B cell (primary cell): ENCODE results near the gene NELL1. TPM values are rescaled to one million over a fixed set of nuclear protein-coding genes. Genes with fewer than 3 reads are reported as not detected.

Experiments used
- ATAC-seq: fragments of 200-7000 bp; cut with Tn5 transposase; one replicate; pipeline ENCODE4 v1.10.0; 2021; ENCODE audit warnings: low read depth, mild to moderate bottlenecking, moderate number of reproducible peaks, moderate library complexity
- CTCF ChIA-PET: fragments of 350-600 bp; sonication (Branson Sonifier 250); formaldehyde crosslinking; loops from one replicate; lab custom pipeline; 2021; ENCODE audit warnings: antibody characterized with exemption, inconsistent platforms; lab: Charles Lee
- POLR2A ChIA-PET: fragments of 350-600 bp; sonication (Branson Sonifier 250); formaldehyde crosslinking; loops from one replicate; lab custom pipeline; 2021; ENCODE audit warnings: antibody characterized with exemption; lab: Charles Lee
- DNase-seq: peaks from one replicate; pipeline ENCODE4 v3.0.0; 2013
- H2AFZ ChIP-seq: 2 replicates; pipeline ENCODE4 v1.6.1; 2012; ENCODE audit warnings: mild to moderate bottlenecking, low read depth, low read length; ENCODE audit not compliant: insufficient read depth, poor library complexity, severe bottlenecking
- H3K27ac ChIP-seq, 2 donors: 1 replicate in 1 of 2; 2 replicates in 1 of 2; pipeline ENCODE4 v1.5.1; 2012 to 2013; ENCODE audit warnings: low read length in 2 of 2, mild to moderate bottlenecking in 2 of 2, moderate library complexity in 1 of 2
- H3K27me3 ChIP-seq, 4 experiments: fragments of 200-600 bp in 1 of 4; sonication (generic) in 1 of 4; replicated peaks in 1 of 4; 1 replicate in 2 of 4; 2 replicates in 2 of 4; pipeline versions ENCODE4 v1.6.1 to v1.7.0; 2013 to 2016; ENCODE audit warnings: low read length in 3 of 4, mild to moderate bottlenecking in 2 of 4, mixed read lengths in 1 of 4, moderate library complexity in 1 of 4; ENCODE audit not compliant: insufficient read depth in 4 of 4, control insufficient read depth in 3 of 4; ENCODE audit errors: control extremely low read depth in 1 of 4
- H3K36me3 ChIP-seq, 2 experiments: replicated peaks in 1 of 2; 1 replicate in 1 of 2; 2 replicates in 1 of 2; pipeline versions ENCODE4 v1.6.1 to v1.7.1; 2013; ENCODE audit warnings: low read length in 1 of 2; ENCODE audit not compliant: insufficient read depth in 2 of 2, control insufficient read depth in 1 of 2; ENCODE audit errors: control extremely low read depth in 1 of 2, extremely low read depth in 1 of 2
- H3K4me1 ChIP-seq, 2 donors: fragments of 200-600 bp in 1 of 2; sonication (generic) in 1 of 2; 1 replicate in 1 of 2; 2 replicates in 1 of 2; pipeline versions ENCODE4 v1.5.1 to v1.6.1; 2013 to 2017; ENCODE audit warnings: low read length in 2 of 2; ENCODE audit not compliant: control insufficient read depth in 2 of 2, insufficient read depth in 2 of 2
- H3K4me2 ChIP-seq: replicated peaks from 2 replicates; pipeline ENCODE3; 2012; ENCODE audit warnings: mild to moderate bottlenecking, low read depth, low read length; ENCODE audit not compliant: poor library complexity, severe bottlenecking
- H3K4me3 ChIP-seq, 5 experiments: fragments of 200-600 bp in 1 of 5; sonication (generic) in 1 of 5; 1 replicate in 3 of 5; 2 replicates in 2 of 5; pipeline versions ENCODE4 v1.5.1 to v1.7.0; 2011 to 2016; ENCODE audit warnings: low read length in 4 of 5, mild to moderate bottlenecking in 4 of 5, low read depth in 2 of 5, control low read depth in 1 of 5, moderate library complexity in 1 of 5; ENCODE audit not compliant: insufficient read depth in 1 of 5; ENCODE audit errors: control extremely low read depth in 1 of 5, extremely low read depth in 1 of 5
- H3K79me2 ChIP-seq: fragments of 200-600 bp; sonication (generic); one replicate; pipeline ENCODE4 v1.6.0; 2016; ENCODE audit warnings: low read length; ENCODE audit not compliant: control insufficient read depth, insufficient read depth
- H3K9ac ChIP-seq: fragments of 200-600 bp; sonication (generic); 2 replicates; pipeline ENCODE4 v1.6.1; 2017; ENCODE audit warnings: mild to moderate bottlenecking, low read length, moderate library complexity
- H3K9me3 ChIP-seq, 3 donors: one replicate each; pipeline versions ENCODE4 v1.6.1 to v1.7.1; 2013; ENCODE audit warnings: low read length in 2 of 3; ENCODE audit not compliant: control insufficient read depth in 2 of 3, insufficient read depth in 1 of 3; ENCODE audit errors: control extremely low read depth in 1 of 3
- H4K20me1 ChIP-seq: 2 replicates; pipeline ENCODE4 v1.6.0; 2012; ENCODE audit warnings: mild to moderate bottlenecking, low read length; ENCODE audit not compliant: insufficient read depth, control insufficient read depth, poor library complexity, severe bottlenecking
- H3K27ac Mint-ChIP-seq: one replicate; pipeline ENCODE4 v1.8.0; 2021; ENCODE audit warnings: mixed read lengths
- H3K27me3 Mint-ChIP-seq: one replicate; pipeline ENCODE4 v1.8.0; 2021; ENCODE audit warnings: mixed read lengths
- H3K4me1 Mint-ChIP-seq: one replicate; pipeline ENCODE4 v1.8.0; 2021; ENCODE audit warnings: mixed read lengths
- H3K4me3 Mint-ChIP-seq: one replicate; pipeline ENCODE4 v1.8.0; 2021; ENCODE audit warnings: mixed read lengths
- H3K9me3 Mint-ChIP-seq: one replicate; pipeline ENCODE4 v1.8.0; 2022; ENCODE audit warnings: mixed read lengths; ENCODE audit not compliant: insufficient read depth
- EZH2 ChIP-seq: IDR thresholded peaks from 2 replicates; pipeline ENCODE4 v1.6.1; 2012; ENCODE audit warnings: borderline replicate concordance, low read depth, mild to moderate bottlenecking, moderate library complexity, low read length; ENCODE audit not compliant: insufficient read depth, poor library complexity, severe bottlenecking
- WGBS: methylation state at CpG from one replicate; pipeline ENCODE4 v1.1.5; 2013; ENCODE audit warnings: missing lambda C conversion rate; ENCODE audit not compliant: insufficient coverage; 5-methylcytosine and 5-hydroxymethylcytosine counted together
- intact Hi-C: fragments of 100-400 bp; cut with micrococcal nuclease; formaldehyde crosslinking; loops from one replicate; pipeline ENCODE4 v1.10.0; 2022
- polyA plus RNA-seq: library from polyadenylated mRNA; depleted of rRNA; stranded (reverse); fragments of >200 nt; gene quantifications from 2 replicates; pipeline ENCODE4 v1.2.3, GENCODE V29; 2012
- total RNA-seq, 2 donors: library from RNA; stranded (reverse); fragments of 120-200 nt in 1 of 2; gene quantifications; 1 replicate in 1 of 2; 2 replicates in 1 of 2; pipeline versions ENCODE4 v1.2.3 to v1.2.4, GENCODE V29; 2013 to 2022
- TF ChIP-seq, protein P1 (sequence below): fragments of 200-600 bp; IDR thresholded peaks from one replicate; pipeline ENCODE4 v1.8.0; 2022; ENCODE audit warnings: antibody characterized with exemption, mild to moderate bottlenecking

Gene NELL1
- total and polyA plus RNA-seq, 2 donors (not counting 1 experiment from before 2014, with no cell fraction given), result not detected

GRCh38 chr11:21411597-21411996 lies 742.2 kb downstream of the NELL1 start:
- no peaks in the 10 kb centered on the region for H3K4me1 ChIP-seq
- 71% methylated on average over 1 of the region's 1 CpG for WGBS
- H3K9me3 ChIP-seq, result no peaks in the 10 kb centered on the region
- H3K27ac Mint-ChIP-seq, result no peak overlapping the region
- no peak overlapping the region for H3K9ac ChIP-seq
- H3K27me3 ChIP-seq, result no peaks in the 10 kb centered on the region
- TF ChIP-seq EZH2, result no peak
- TF ChIP-seq, protein P1, sequence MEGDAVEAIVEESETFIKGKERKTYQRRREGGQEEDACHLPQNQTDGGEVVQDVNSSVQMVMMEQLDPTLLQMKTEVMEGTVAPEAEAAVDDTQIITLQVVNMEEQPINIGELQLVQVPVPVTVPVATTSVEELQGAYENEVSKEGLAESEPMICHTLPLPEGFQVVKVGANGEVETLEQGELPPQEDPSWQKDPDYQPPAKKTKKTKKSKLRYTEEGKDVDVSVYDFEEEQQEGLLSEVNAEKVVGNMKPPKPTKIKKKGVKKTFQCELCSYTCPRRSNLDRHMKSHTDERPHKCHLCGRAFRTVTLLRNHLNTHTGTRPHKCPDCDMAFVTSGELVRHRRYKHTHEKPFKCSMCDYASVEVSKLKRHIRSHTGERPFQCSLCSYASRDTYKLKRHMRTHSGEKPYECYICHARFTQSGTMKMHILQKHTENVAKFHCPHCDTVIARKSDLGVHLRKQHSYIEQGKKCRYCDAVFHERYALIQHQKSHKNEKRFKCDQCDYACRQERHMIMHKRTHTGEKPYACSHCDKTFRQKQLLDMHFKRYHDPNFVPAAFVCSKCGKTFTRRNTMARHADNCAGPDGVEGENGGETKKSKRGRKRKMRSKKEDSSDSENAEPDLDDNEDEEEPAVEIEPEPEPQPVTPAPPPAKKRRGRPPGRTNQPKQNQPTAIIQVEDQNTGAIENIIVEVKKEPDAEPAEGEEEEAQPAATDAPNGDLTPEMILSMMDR, result no peak
- ATAC-seq (no peak), DNase-seq (no peak)
- H2AFZ ChIP-seq, result no peak overlapping the region
- H4K20me1 ChIP-seq, result no peaks in the 10 kb centered on the region
- no peak overlapping the region for H3K27ac ChIP-seq
- intact Hi-C loops, result no loop called here
- no peaks in the 10 kb centered on the region for H3K4me1 Mint-ChIP-seq
- no peak overlapping the region for H3K4me2 ChIP-seq
- no peak overlapping the region for H3K4me3 Mint-ChIP-seq
- H3K79me2 ChIP-seq, result no peaks in the 10 kb centered on the region
- ChIA-PET CTCF (no interaction called here), POLR2A (no interaction called here)
- H3K36me3 ChIP-seq, result no peaks in the 10 kb centered on the region
- no peaks in the 10 kb centered on the region for H3K27me3 Mint-ChIP-seq
- H3K9me3 Mint-ChIP-seq, result no peaks in the 10 kb centered on the region
- no peak overlapping the region for H3K4me3 ChIP-seq

- DNase-seq (no peak), ATAC-seq (no peak)
- intact Hi-C loops, result no loop called here
- TF ChIP-seq, protein P1, result no peak
- TF ChIP-seq EZH2, result no peak
- ChIA-PET POLR2A (no interaction called here), CTCF (no interaction called here)
- Histone ChIP-seq H3K9me3 (no peaks in the 10 kb centered on the region), H3K4me3 (no peak overlapping the region), H3K4me1 (no peaks in the 10 kb centered on the region), H3K4me2 (no peak overlapping the region), H3K27me3 (no peaks in the 10 kb centered on the region), H3K9ac (no peak overlapping the region), H3K36me3 (no peaks in the 10 kb centered on the region), H3K79me2 (no peaks in the 10 kb centered on the region), H4K20me1 (no peaks in the 10 kb centered on the region), H3K27ac (no peak overlapping the region), H2AFZ (no peak overlapping the region)
- Mint-ChIP-seq H3K9me3 (no peaks in the 10 kb centered on the region), H3K4me1 (no peaks in the 10 kb centered on the region), H3K27ac (no peak overlapping the region), H3K27me3 (no peaks in the 10 kb centered on the region), H3K4me3 (no peak overlapping the region)
- 27% methylated on average over 3 of the region's 5 CpGs for WGBS
These were observed 743.4 kb downstream of the NELL1 start for GRCh38 chr11:21412652-21413383.
